Right lobe of liver (tissue), 4 donors: Measurements from ENCODE around the gene IFT43.

ENCODE experiments used
- POLR2A ChIP-seq: fragments of 450-650 bp; IDR thresholded peaks from one replicate; pipeline ENCODE4 v1.6.1; 2017; ENCODE audit warnings: antibody characterized with exemption, mild to moderate bottlenecking
- TF ChIP-seq, protein P1 (sequence below), 4 donors: fragments of 200-600 bp in 3 of 4; fragments of 450-650 bp in 1 of 4; IDR thresholded peaks; one replicate each; pipeline versions ENCODE4 v1.5.1 to v1.8.0; 2016 to 2022; ENCODE audit warnings: antibody characterized with exemption in 4 of 4, mild to moderate bottlenecking in 2 of 4
- donor health status: DM: no; HTN: no; CAD: no.
- donor health status: DM: no; HTN: no; CAD: no.
- donor health status: DM: no; HTN: yes; CAD: no.

- TF ChIP-seq, protein P1, sequence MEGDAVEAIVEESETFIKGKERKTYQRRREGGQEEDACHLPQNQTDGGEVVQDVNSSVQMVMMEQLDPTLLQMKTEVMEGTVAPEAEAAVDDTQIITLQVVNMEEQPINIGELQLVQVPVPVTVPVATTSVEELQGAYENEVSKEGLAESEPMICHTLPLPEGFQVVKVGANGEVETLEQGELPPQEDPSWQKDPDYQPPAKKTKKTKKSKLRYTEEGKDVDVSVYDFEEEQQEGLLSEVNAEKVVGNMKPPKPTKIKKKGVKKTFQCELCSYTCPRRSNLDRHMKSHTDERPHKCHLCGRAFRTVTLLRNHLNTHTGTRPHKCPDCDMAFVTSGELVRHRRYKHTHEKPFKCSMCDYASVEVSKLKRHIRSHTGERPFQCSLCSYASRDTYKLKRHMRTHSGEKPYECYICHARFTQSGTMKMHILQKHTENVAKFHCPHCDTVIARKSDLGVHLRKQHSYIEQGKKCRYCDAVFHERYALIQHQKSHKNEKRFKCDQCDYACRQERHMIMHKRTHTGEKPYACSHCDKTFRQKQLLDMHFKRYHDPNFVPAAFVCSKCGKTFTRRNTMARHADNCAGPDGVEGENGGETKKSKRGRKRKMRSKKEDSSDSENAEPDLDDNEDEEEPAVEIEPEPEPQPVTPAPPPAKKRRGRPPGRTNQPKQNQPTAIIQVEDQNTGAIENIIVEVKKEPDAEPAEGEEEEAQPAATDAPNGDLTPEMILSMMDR (IDR thresholded peaks at IDR 0.05): no peak
- TF ChIP-seq POLR2A: no peak
These were observed 88.2 kb downstream of the IFT43 start for GRCh38 chr14:76073717-76074116.
